ENCODE results near the gene EHBP1. TPM values are rescaled to one million over a fixed set of nuclear protein-coding genes. Genes with fewer than 3 reads are reported as not detected.

Gene EHBP1
- total and polyA plus RNA-seq, 2 experiments from 2014 or later, result 27.2 to 47.9 TPM

GRCh38 chr2:63050334-63051041 is 345.0 kb downstream of the EHBP1 start, which contains the start of gene OTX1 (continued):
- TF ChIP-seq ZNF462 (CRISPR knock-in tag; IDR thresholded peaks at IDR 0.05), result no peak
- no peak for TF ChIP-seq ZNF114 (CRISPR knock-in tag; IDR thresholded peaks at IDR 0.05)
- TF ChIP-seq EZH2phosphoT487 (IDR thresholded peaks at IDR 0.05; ENCODE audit: unreplicated experiment), result peak; percentile 59

- Mint-ChIP-seq H3K27me3 (ENCODE audit: insufficient read depth, low read depth, poor library complexity) (peaks cover 95% of the 10 kb centered on the region), H3K36me3 (ENCODE audit: low read depth) (peaks cover 7% of the 10 kb centered on the region; the same call in 2 of the 3 replicates), H3K9me3 (peaks cover 5% of the 10 kb centered on the region; the same call in 2 of the 3 replicates), H3K27ac (no peak overlapping the region), H3K4me3 (peak overlapping the region; percentile 82), H3K4me1 (peaks cover 59% of the 10 kb centered on the region)
- DNase-seq (ENCODE audit: low spot score), result peak; percentile 82
- Histone ChIP-seq H3F3A (replicated peaks; ENCODE audit: low read depth) (peaks cover 24% of the 10 kb centered on the region), H3K4me2 (peak overlapping the region; percentile 96), H3K27me3 (ENCODE audit: insufficient read depth) (peaks cover 95% of the 10 kb centered on the region), H3K4me3 (peak overlapping the region; percentile 89), H3K79me2 (replicated peaks; ENCODE audit: insufficient read depth) (no peaks in the 10 kb centered on the region), H3K27ac (ENCODE audit: low read depth) (no peak overlapping the region), H3K4me1 (ENCODE audit: insufficient read depth) (peaks cover 61% of the 10 kb centered on the region), H3K36me3 (ENCODE audit: insufficient read depth) (no peaks in the 10 kb centered on the region), H2AFZ (peak overlapping the region; percentile 100), H3K9me2 (ENCODE audit: insufficient read depth) (no peaks in the 10 kb centered on the region), H4K20me1 (replicated peaks; ENCODE audit: insufficient read depth) (peaks cover 17% of the 10 kb centered on the region)
- ATAC-seq, result peak; percentile 3
- TF ChIP-seq CTCF (conservative IDR thresholded peaks at IDR 0.05; ENCODE audit: low read depth in 2 of 2), result peak in 1 of 2 experiments; percentile 33; a peak in 2 of 4 replicates
- TF ChIP-seq EZH2 (IDR thresholded peaks at IDR 0.05; ENCODE audit: low read depth, unreplicated experiment), result peak; percentile 93
- no peak for TF ChIP-seq STAT1 (IDR thresholded peaks at IDR 0.05; ENCODE audit: unreplicated experiment)
- TF ChIP-seq REST (IDR thresholded peaks at IDR 0.05; ENCODE audit: unreplicated experiment), result no peak
- no peak for TF ChIP-seq NANOG (IDR thresholded peaks at IDR 0.05; ENCODE audit: borderline replicate concordance)
- TF ChIP-seq ETS1 (IDR thresholded peaks at IDR 0.05), result no peak
Observed at GRCh38 chr2:63051042-63051794, 345.7 kb downstream of the EHBP1 start.

Data from GM23338 (cell line).